AG20443 (cell line): ENCODE measurements around the gene SLC6A8.
"Not testable (repeated sequence)": the region's sequence is repeated elsewhere in the genome, so short reads cannot be mapped to it uniquely, and the experiment has no call there.

Source experiments
- DNase-seq: peaks from one replicate; pipeline ENCODE4 v3.0.0; 2012; ENCODE audit warnings: low spot score, mixed read lengths

SLC6A8 gene

GRCh38 chrX:153731117-153731844, 43.6 kb downstream of the SLC6A8 start:
- no peak for DNase-seq

- no peak for DNase-seq
These were observed 44.1 kb downstream of the SLC6A8 start for GRCh38 chrX:153731845-153732215.

GRCh38 chrX:153732401-153732800, 44.7 kb downstream of the SLC6A8 start:
- no peak for DNase-seq

GRCh38 chrX:153733651-153734240, 46.0 kb downstream of the SLC6A8 start:
- no peak for DNase-seq

GRCh38 chrX:153734871-153735270, 47.1 kb downstream of the SLC6A8 start:
- DNase-seq = no peak

GRCh38 chrX:153735274-153735673, 47.5 kb downstream of the SLC6A8 start:
- DNase-seq = no peak

GRCh38 chrX:153736071-153736820, 48.5 kb downstream of the SLC6A8 start:
- no peak for DNase-seq

- no peak for DNase-seq
These were observed 49.2 kb downstream of the SLC6A8 start for GRCh38 chrX:153736871-153737441.

GRCh38 chrX:153738056-153738605, 50.4 kb downstream of the SLC6A8 start:
- DNase-seq = no peak

GRCh38 chrX:153739754-153740486, 52.2 kb downstream of the SLC6A8 start:
- no peak for DNase-seq

GRCh38 chrX:153740631-153741222, 53.0 kb downstream of the SLC6A8 start:
- DNase-seq = no peak

- DNase-seq = no peak
These were observed 53.7 kb downstream of the SLC6A8 start for GRCh38 chrX:153741446-153741845.

GRCh38 chrX:153742111-153742510, 54.4 kb downstream of the SLC6A8 start:
- DNase-seq = not testable (repeated sequence)

GRCh38 chrX:153742796-153743467, 55.2 kb downstream of the SLC6A8 start:
- not testable (repeated sequence) for DNase-seq

GRCh38 chrX:153743468-153744209, 55.9 kb downstream of the SLC6A8 start:
- not testable (repeated sequence) for DNase-seq

GRCh38 chrX:153744210-153745066, 56.7 kb downstream of the SLC6A8 start:
- no peak for DNase-seq

GRCh38 chrX:153745067-153745433, 57.3 kb downstream of the SLC6A8 start:
- not testable (repeated sequence) for DNase-seq
